GM21423 (cell line): ENCODE data around the gene SPACA6.
"Not testable (repeated sequence)": the region's sequence is repeated elsewhere in the genome, so short reads cannot be mapped to it uniquely, and the experiment has no call there.

Experiments used
- ATAC-seq: cut with Tn5 transposase; IDR thresholded peaks from one replicate; pipeline ENCODE4 v1.9.1; 2021; ENCODE audit warnings: mild to moderate bottlenecking, moderate library complexity; ENCODE audit not compliant: unreplicated experiment

Gene SPACA6

GRCh38 chr19:51693260-51693659 lies at the start of gene SPACA6:
Gene SPACA6 (plus strand): TSS chr19:51693330. CDS start chr19:51693527, 197 bp downstream.
- no peak for ATAC-seq

- ATAC-seq = no peak
These were observed 48.4 kb upstream of the SPACA6 start for GRCh38 chr19:51644636-51645271.

GRCh38 chr19:51646730-51647129 lies 46.4 kb upstream of the SPACA6 start, which contains the start of gene SIGLEC14:
Gene SIGLEC14 (minus strand): TSS chr19:51646825. CDS start chr19:51646759, 66 bp downstream.
- ATAC-seq = not testable (repeated sequence)

- ATAC-seq = no peak
These were observed 45.8 kb upstream of the SPACA6 start for GRCh38 chr19:51647318-51647717.

- ATAC-seq = no peak
These were observed 41.8 kb upstream of the SPACA6 start for GRCh38 chr19:51651216-51651846.

- no peak for ATAC-seq
These were observed 40.9 kb upstream of the SPACA6 start for GRCh38 chr19:51652266-51652665.

- ATAC-seq = no peak
These were observed 40.0 kb upstream of the SPACA6 start for GRCh38 chr19:51653162-51653561.

- ATAC-seq = no peak
These were observed 38.3 kb upstream of the SPACA6 start for GRCh38 chr19:51654783-51655182.

- no peak for ATAC-seq
These were observed 32.0 kb upstream of the SPACA6 start for GRCh38 chr19:51660975-51661600.

GRCh38 chr19:51663650-51664049 lies 29.5 kb upstream of the SPACA6 start:
- no peak for ATAC-seq

GRCh38 chr19:51664131-51664530 lies 29.0 kb upstream of the SPACA6 start:
- no peak for ATAC-seq

- no peak for ATAC-seq
These were observed 28.1 kb upstream of the SPACA6 start for GRCh38 chr19:51664997-51665396.

- ATAC-seq = no peak
These were observed 24.9 kb upstream of the SPACA6 start for GRCh38 chr19:51668216-51668615.

GRCh38 chr19:51675911-51676565 lies 17.1 kb upstream of the SPACA6 start:
- ATAC-seq = not testable (repeated sequence)

- no peak for ATAC-seq
These were observed 16.5 kb upstream of the SPACA6 start for GRCh38 chr19:51676566-51677083.

GRCh38 chr19:51680474-51680873 lies 12.7 kb upstream of the SPACA6 start:
- no peak for ATAC-seq

GRCh38 chr19:51681286-51681941 lies 11.7 kb upstream of the SPACA6 start:
- no peak for ATAC-seq

GRCh38 chr19:51686171-51686570 lies 7.0 kb upstream of the SPACA6 start:
- ATAC-seq = no peak

GRCh38 chr19:51687791-51688670 lies 5.1 kb upstream of the SPACA6 start:
- no peak for ATAC-seq
